Subcutaneous preadipocyte (primary cell): ENCODE results near the gene KRT71. TPM values are rescaled to one million over a fixed set of nuclear protein-coding genes. Genes with fewer than 3 reads are reported as not detected.

Source experiments
- total RNA-seq: library from RNA; depleted of rRNA; stranded (reverse); fragments of >200 nt; gene quantifications from 2 replicates; pipeline ENCODE4 v1.2.3, GENCODE V29; 2012

The KRT71 gene
- total RNA-seq: not detected in 2 replicates

GRCh38 chr12:52552681-52553195 lies at the start of gene KRT71:
TSS of gene KRT71 (minus strand) at chr12:52553145. CDS start at chr12:52553077, 68 bp downstream.

GRCh38 chr12:52600941-52601481 lies 48.1 kb upstream of the KRT71 start, which contains the start of gene KRT72:
TSS of gene KRT72 (minus strand) at chr12:52601463. CDS start at chr12:52601452, 11 bp downstream.

GRCh38 chr12:52573743-52574142 lies 20.8 kb upstream of the KRT71 start, which contains the start of gene KRT74:
TSS of gene KRT74 (minus strand) at chr12:52573843. CDS start at chr12:52573777, 66 bp downstream.

GRCh38 chr12:52519826-52520662 lies 32.9 kb downstream of the KRT71 start, which contains the start of gene KRT5:
TSS of gene KRT5 (minus strand) at chr12:52520394. CDS start at chr12:52520296, 98 bp downstream.

Other genes starting within 250 kb of the KRT71 start
- not detected in 2 replicates for gene KRT83, start 231.7 kb downstream of the KRT71 start, total RNA-seq
- not detected in 2 replicates for gene KRT85, start 185.7 kb downstream of the KRT71 start, total RNA-seq
- not detected in 2 replicates for gene KRT84, start 167.5 kb downstream of the KRT71 start, total RNA-seq
- gene KRT82, start 146.8 kb downstream of the KRT71 start, total RNA-seq: not detected in 2 replicates
- gene KRT75, start 118.8 kb downstream of the KRT71 start, total RNA-seq: not detected in 2 replicates
- gene KRT6B, start 101.0 kb downstream of the KRT71 start, total RNA-seq: not detected in 2 replicates
- not detected in 2 replicates for gene KRT6C, start 79.3 kb downstream of the KRT71 start, total RNA-seq
- gene KRT6A, start 59.9 kb downstream of the KRT71 start, total RNA-seq: 0.78 TPM in 1 of 2 replicates, not detected in the other
- gene KRT5, start 32.8 kb downstream of the KRT71 start, total RNA-seq: 0.20 TPM in 1 of 2 replicates, not detected in the other
- gene KRT74, start 20.7 kb upstream of the KRT71 start, total RNA-seq: not detected in 2 replicates
- gene KRT72, start 48.3 kb upstream of the KRT71 start, total RNA-seq: not detected in 2 replicates
- gene KRT73, start 65.4 kb upstream of the KRT71 start, total RNA-seq: not detected in 2 replicates
- gene KRT2, start 99.1 kb upstream of the KRT71 start, total RNA-seq: not detected in 2 replicates
- gene KRT1, start 127.3 kb upstream of the KRT71 start, total RNA-seq: not detected in 2 replicates
- gene KRT77, start 150.4 kb upstream of the KRT71 start, total RNA-seq: not detected in 2 replicates
- gene KRT76, start 224.2 kb upstream of the KRT71 start, total RNA-seq: not detected in 2 replicates
- gene KRT3, start 243.0 kb upstream of the KRT71 start, total RNA-seq: not detected in 2 replicates